SK-N-SH treated with all-trans-retinoic acid at 6 μM for 48 hours (cell line): ENCODE results near the gene PSMA7.

ENCODE experiments used
- ARNTL ChIP-seq: fragments of 450-650 bp; formaldehyde crosslinking; IDR thresholded peaks from 2 replicates; pipeline ENCODE4 v1.5.0; 2020; ENCODE audit warnings: low read depth, mild to moderate bottlenecking, moderate library complexity, borderline replicate concordance
- ISL1 ChIP-seq: fragments of 250-450 bp; sonication (Bioruptor Pico); IDR thresholded peaks from 2 replicates; pipeline ENCODE4 v2.1.2; 2022; ENCODE audit warnings: mild to moderate bottlenecking, moderate library complexity
- ZFP30 ChIP-seq: fragments of 450-650 bp; formaldehyde crosslinking; IDR thresholded peaks from 2 replicates; pipeline ENCODE4 v1.5.0; 2022; ENCODE audit warnings: mild to moderate bottlenecking, moderate library complexity
- ZNF70 ChIP-seq: fragments of 450-650 bp; formaldehyde crosslinking; IDR thresholded peaks from 2 replicates; pipeline ENCODE4 v1.5.0; 2020; ENCODE audit warnings: mild to moderate bottlenecking, moderate library complexity
- TF ChIP-seq, protein P1 (sequence below): fragments of 250-450 bp; sonication (Bioruptor Pico); IDR thresholded peaks from 2 replicates; pipeline ENCODE4 v1.8.0; 2020; ENCODE audit warnings: mild to moderate bottlenecking, moderate library complexity, borderline replicate concordance

- no peak for TF ChIP-seq ARNTL
- no peak for TF ChIP-seq ZNF70
- no peak for TF ChIP-seq ISL1
- TF ChIP-seq ZFP30 (CRISPR knock-in tag) = no peak
- TF ChIP-seq, protein P1, sequence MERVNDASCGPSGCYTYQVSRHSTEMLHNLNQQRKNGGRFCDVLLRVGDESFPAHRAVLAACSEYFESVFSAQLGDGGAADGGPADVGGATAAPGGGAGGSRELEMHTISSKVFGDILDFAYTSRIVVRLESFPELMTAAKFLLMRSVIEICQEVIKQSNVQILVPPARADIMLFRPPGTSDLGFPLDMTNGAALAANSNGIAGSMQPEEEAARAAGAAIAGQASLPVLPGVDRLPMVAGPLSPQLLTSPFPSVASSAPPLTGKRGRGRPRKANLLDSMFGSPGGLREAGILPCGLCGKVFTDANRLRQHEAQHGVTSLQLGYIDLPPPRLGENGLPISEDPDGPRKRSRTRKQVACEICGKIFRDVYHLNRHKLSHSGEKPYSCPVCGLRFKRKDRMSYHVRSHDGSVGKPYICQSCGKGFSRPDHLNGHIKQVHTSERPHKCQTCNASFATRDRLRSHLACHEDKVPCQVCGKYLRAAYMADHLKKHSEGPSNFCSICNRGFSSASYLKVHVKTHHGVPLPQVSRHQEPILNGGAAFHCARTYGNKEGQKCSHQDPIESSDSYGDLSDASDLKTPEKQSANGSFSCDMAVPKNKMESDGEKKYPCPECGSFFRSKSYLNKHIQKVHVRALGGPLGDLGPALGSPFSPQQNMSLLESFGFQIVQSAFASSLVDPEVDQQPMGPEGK = no peak
Measured at GRCh38 chr20:62177307-62177706, 34.1 kb upstream of the PSMA7 start.
